Central memory CD8-positive, alpha-beta T cell (primary cell): ENCODE data around the gene PPP2R1B.
"Not testable (repeated sequence)": the region's sequence is repeated elsewhere in the genome, so short reads cannot be mapped to it uniquely, and the experiment has no call there.

Experiments
- ATAC-seq: fragments of 150-1000 bp; cut with Tn5 transposase; replicated peaks from 2 replicates; pipeline ENCODE4 v1.10.0; 2022; ENCODE audit warnings: mild to moderate bottlenecking, moderate FRiP score, moderate number of reproducible peaks; ENCODE audit not compliant: poor library complexity, severe bottlenecking; ENCODE audit errors: extremely low read depth
- DNase-seq, 2 donors: peaks; one replicate each; pipeline ENCODE4 v3.0.0; 2021; ENCODE audit warnings: low spot score in 2 of 2
- H3K27ac Mint-ChIP-seq: one replicate; pipeline ENCODE4 v1.8.0; 2022; ENCODE audit warnings: low read depth, mild to moderate bottlenecking, moderate library complexity, mixed read lengths
- H3K27me3 Mint-ChIP-seq: one replicate; pipeline ENCODE4 v1.8.0; 2022; ENCODE audit warnings: mixed read lengths
- H3K36me3 Mint-ChIP-seq: one replicate; pipeline ENCODE4 v1.8.0; 2022; ENCODE audit warnings: mild to moderate bottlenecking, moderate library complexity, mixed read lengths; ENCODE audit not compliant: insufficient read depth
- H3K4me1 Mint-ChIP-seq: one replicate; pipeline ENCODE4 v1.8.0; 2022; ENCODE audit warnings: mixed read lengths
- H3K4me3 Mint-ChIP-seq: one replicate; pipeline ENCODE4 v1.8.0; 2022; ENCODE audit warnings: mild to moderate bottlenecking, moderate library complexity, mixed read lengths
- H3K9me3 Mint-ChIP-seq: one replicate; pipeline ENCODE4 v1.8.0; 2022; ENCODE audit warnings: mixed read lengths

The PPP2R1B gene

DNA sequence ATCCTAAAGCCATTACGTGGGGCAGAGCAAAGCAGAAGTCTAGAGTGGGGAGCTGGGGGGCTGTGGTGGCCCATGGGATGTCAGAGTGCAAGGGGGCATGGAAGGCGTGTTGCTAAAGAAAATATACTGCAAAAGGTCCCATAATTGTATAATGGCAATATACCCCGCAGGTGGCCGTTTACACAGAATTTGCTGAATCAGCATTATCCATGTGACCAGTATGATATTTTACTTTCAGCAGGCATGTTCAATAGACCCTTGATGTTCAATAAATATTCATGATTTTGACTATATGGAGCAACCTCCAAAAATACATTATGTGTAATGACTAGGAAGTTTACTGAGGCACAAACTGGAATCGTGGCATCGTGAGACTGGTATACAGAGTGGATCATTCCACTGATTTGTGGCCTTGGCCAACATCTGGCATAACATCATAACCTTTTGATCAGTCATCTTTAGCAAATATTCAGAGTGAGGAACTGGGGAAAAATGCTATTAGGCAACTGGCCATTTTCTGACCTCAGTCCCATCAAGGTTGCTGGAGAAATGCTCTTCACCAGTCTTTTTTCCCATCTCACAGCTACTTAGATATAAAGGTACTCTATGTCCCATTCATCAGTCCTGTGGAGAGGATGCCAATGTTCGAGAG lies 29.3 kb upstream of the PPP2R1B start:
- Mint-ChIP-seq H3K27me3 (no peaks in the 10 kb centered on the region), H3K27ac (no peak overlapping the region), H3K9me3 (no peaks in the 10 kb centered on the region), H3K4me3 (no peak overlapping the region), H3K36me3 (peaks cover 3% of the 10 kb centered on the region), H3K4me1 (no peaks in the 10 kb centered on the region)
- ATAC-seq = no peak
- no peak for DNase-seq

GRCh38 chr11:111793863-111794262 lies 27.7 kb upstream of the PPP2R1B start:
- no peak overlapping the region for H3K4me3 Mint-ChIP-seq
- no peaks in the 10 kb centered on the region for H3K27me3 Mint-ChIP-seq
- H3K9me3 Mint-ChIP-seq = no peaks in the 10 kb centered on the region
- no peak overlapping the region for H3K27ac Mint-ChIP-seq
- DNase-seq = no peak
- H3K4me1 Mint-ChIP-seq = no peaks in the 10 kb centered on the region
- ATAC-seq = no peak
- H3K36me3 Mint-ChIP-seq = peaks cover 4% of the 10 kb centered on the region

DNA sequence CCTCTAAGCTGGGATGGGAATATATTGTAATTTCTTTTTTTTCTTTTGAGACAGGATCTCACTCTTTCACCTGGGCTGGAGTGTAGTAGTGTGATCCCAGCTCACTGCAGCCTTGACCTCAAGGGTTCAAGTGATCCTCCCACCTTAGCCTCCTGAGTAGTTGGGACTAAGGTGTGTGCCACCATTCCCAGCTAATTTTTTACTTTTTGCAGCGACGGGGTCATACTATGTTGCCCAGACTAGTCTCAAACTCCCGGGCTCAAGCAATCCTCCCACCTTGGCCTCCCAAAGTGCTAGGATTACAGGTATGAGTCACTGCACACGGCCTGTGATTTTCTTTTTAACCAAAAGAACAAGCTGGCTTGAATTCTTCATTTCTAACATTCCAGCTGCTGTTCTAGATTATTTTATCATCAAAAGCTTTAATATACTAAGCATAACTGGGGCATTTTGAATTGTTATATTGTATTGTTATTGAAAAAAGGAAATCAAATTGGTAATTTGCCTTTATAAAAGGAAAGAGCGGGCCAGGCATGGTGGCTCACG lies 26.8 kb upstream of the PPP2R1B start:
- DNase-seq = no peak

GRCh38 chr11:111792314-111792713 lies 26.1 kb upstream of the PPP2R1B start:
- peaks cover 7% of the 10 kb centered on the region for H3K36me3 Mint-ChIP-seq
- no peak for ATAC-seq
- H3K9me3 Mint-ChIP-seq = no peaks in the 10 kb centered on the region
- DNase-seq = no peak
- no peaks in the 10 kb centered on the region for H3K4me1 Mint-ChIP-seq
- H3K4me3 Mint-ChIP-seq = no peak overlapping the region
- H3K27me3 Mint-ChIP-seq = no peaks in the 10 kb centered on the region
- no peak overlapping the region for H3K27ac Mint-ChIP-seq

More for the DNA sequence above, 26.8 kb upstream of the PPP2R1B start:
- no peaks in the 10 kb centered on the region for H3K9me3 Mint-ChIP-seq
- H3K27ac Mint-ChIP-seq = no peak overlapping the region
- no peaks in the 10 kb centered on the region for H3K4me1 Mint-ChIP-seq
- no peaks in the 10 kb centered on the region for H3K27me3 Mint-ChIP-seq
- no peak for ATAC-seq
- peaks cover 4% of the 10 kb centered on the region for H3K36me3 Mint-ChIP-seq
- no peak overlapping the region for H3K4me3 Mint-ChIP-seq

GRCh38 chr11:111788464-111788863 lies 22.3 kb upstream of the PPP2R1B start:
- Mint-ChIP-seq H3K27me3 (no peaks in the 10 kb centered on the region), H3K4me3 (no peak overlapping the region), H3K4me1 (no peaks in the 10 kb centered on the region), H3K27ac (no peak overlapping the region), H3K36me3 (peaks cover 7% of the 10 kb centered on the region), H3K9me3 (no peaks in the 10 kb centered on the region)
- no peak for DNase-seq
- no peak for ATAC-seq

GRCh38 chr11:111788051-111788450 lies 21.9 kb upstream of the PPP2R1B start:
- H3K27ac Mint-ChIP-seq = no peak overlapping the region
- ATAC-seq = no peak
- no peaks in the 10 kb centered on the region for H3K4me1 Mint-ChIP-seq
- H3K4me3 Mint-ChIP-seq = no peak overlapping the region
- H3K9me3 Mint-ChIP-seq = no peaks in the 10 kb centered on the region
- no peaks in the 10 kb centered on the region for H3K27me3 Mint-ChIP-seq
- peaks cover 7% of the 10 kb centered on the region for H3K36me3 Mint-ChIP-seq
- no peak for DNase-seq

DNA sequence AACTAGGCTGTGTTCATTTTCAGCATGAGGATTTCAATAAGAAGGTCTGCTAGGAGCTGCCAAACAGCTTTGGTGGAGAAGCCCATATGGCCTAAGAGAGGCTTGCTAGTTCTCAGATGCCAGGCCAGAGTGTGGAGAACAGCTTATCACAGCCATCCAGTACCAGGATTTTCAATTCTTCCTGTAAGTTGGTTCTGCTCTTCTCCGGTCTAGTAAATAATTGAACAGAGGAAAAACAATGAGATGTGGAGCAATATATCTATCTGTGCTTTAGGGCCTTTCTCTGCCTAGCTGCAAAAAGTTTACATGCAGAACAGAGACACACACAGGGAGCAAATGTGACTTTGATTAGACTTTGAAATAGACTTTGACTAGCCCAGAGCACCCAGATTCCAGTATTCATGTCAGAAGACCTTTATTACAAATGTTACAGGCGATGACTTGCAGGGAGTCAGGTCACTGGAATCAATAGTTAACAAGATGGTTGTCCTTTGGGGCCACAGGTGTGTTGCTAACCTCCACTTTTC lies 19.8 kb upstream of the PPP2R1B start:
- peaks cover 7% of the 10 kb centered on the region for H3K36me3 Mint-ChIP-seq
- H3K9me3 Mint-ChIP-seq = no peaks in the 10 kb centered on the region
- ATAC-seq (no peak), DNase-seq (no peak)
- H3K4me3 Mint-ChIP-seq = no peak overlapping the region
- H3K4me1 Mint-ChIP-seq = no peaks in the 10 kb centered on the region
- peak overlapping the region; percentile 44 for H3K27ac Mint-ChIP-seq
- H3K27me3 Mint-ChIP-seq = no peaks in the 10 kb centered on the region

- ATAC-seq (no peak), DNase-seq (no peak)
- Mint-ChIP-seq H3K4me1 (no peaks in the 10 kb centered on the region), H3K9me3 (no peaks in the 10 kb centered on the region), H3K27ac (no peak overlapping the region), H3K27me3 (no peaks in the 10 kb centered on the region), H3K4me3 (no peak overlapping the region), H3K36me3 (peaks cover 9% of the 10 kb centered on the region)
These were observed 18.9 kb upstream of the PPP2R1B start for GRCh38 chr11:111785076-111785475.

GRCh38 chr11:111784311-111784710 lies 18.1 kb upstream of the PPP2R1B start:
- DNase-seq = not testable (repeated sequence)

DNA sequence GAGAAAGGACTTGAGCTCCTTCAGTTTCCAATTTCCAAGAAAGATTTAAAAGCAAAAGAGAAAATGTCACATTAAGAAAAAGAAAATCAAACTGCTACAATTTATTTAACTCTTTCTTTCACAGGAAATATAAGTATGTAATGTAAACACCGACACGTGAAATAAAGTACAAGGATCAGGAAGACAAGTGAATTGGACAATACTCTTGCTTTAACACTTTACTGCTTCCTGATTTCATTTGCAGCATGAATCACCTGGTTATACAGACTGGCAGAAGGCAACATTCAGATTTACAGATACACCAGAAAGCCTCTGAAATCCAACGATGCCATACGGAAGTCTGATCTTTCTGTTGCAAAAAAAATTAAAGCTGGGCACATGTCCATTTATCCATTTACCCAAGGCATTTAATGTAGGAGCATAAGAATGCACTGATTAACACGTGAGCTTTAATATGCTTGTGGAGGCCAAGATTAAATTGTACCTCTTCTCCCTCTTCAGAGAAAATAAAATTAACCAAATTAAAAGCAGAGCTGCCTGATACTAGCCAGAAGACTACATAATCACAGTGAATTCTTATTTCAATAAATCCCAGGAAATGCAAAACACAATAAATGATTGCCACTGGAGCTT lies 16.0 kb upstream of the PPP2R1B start:
- Mint-ChIP-seq H3K36me3 (peaks cover 5% of the 10 kb centered on the region), H3K27me3 (no peaks in the 10 kb centered on the region), H3K27ac (no peak overlapping the region), H3K9me3 (no peaks in the 10 kb centered on the region), H3K4me3 (no peak overlapping the region), H3K4me1 (no peaks in the 10 kb centered on the region)
- DNase-seq (no peak), ATAC-seq (no peak)

More at GRCh38 chr11:111784311-111784710, 18.1 kb upstream of the PPP2R1B start:
- not testable (repeated sequence) for H3K27ac Mint-ChIP-seq, H3K27me3 Mint-ChIP-seq, ATAC-seq, H3K9me3 Mint-ChIP-seq, H3K36me3 Mint-ChIP-seq, H3K4me1 Mint-ChIP-seq, H3K4me3 Mint-ChIP-seq

- peaks cover 4% of the 10 kb centered on the region for H3K36me3 Mint-ChIP-seq
- H3K4me1 Mint-ChIP-seq = no peaks in the 10 kb centered on the region
- ATAC-seq (no peak), DNase-seq (no peak)
- no peaks in the 10 kb centered on the region for H3K9me3 Mint-ChIP-seq
- H3K27me3 Mint-ChIP-seq = no peaks in the 10 kb centered on the region
- H3K4me3 Mint-ChIP-seq = no peak overlapping the region
- no peak overlapping the region for H3K27ac Mint-ChIP-seq
These were observed 12.9 kb upstream of the PPP2R1B start for GRCh38 chr11:111779118-111779517.

GRCh38 chr11:111778047-111778558 lies 11.9 kb upstream of the PPP2R1B start:
- H3K27ac Mint-ChIP-seq = peak overlapping the region; percentile 9
- H3K9me3 Mint-ChIP-seq = no peaks in the 10 kb centered on the region
- DNase-seq = no peak
- no peaks in the 10 kb centered on the region for H3K4me1 Mint-ChIP-seq
- no peaks in the 10 kb centered on the region for H3K27me3 Mint-ChIP-seq
- no peak for ATAC-seq
- H3K4me3 Mint-ChIP-seq = no peak overlapping the region
- H3K36me3 Mint-ChIP-seq = peaks cover 2% of the 10 kb centered on the region
